ENCODE results near the gene BPI.
"Not testable (repeated sequence)": the region's sequence is repeated elsewhere in the genome, so short reads cannot be mapped to it uniquely, and the experiment has no call there.

The BPI gene

DNA sequence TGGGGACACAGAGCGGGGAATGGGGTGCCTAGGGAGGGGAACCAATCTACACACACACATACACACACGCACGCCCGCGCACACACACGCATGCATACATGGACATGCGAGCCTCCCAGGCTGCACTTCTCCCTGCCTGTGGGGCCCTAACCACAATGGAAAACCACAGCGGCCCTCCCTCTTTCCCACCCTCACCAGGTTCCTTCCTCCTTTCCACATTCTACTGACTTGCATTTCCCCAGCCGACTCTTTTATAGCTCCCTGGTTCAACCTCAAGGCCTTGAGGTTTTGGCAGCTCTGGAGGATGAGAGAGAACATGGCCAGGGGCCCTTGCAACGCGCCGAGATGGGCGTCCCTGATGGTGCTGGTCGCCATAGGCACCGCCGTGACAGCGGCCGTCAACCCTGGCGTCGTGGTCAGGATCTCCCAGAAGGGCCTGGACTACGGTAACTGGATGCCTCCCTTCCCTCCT is at the start of gene BPI:
BPI (plus strand) TSS at position 249 of the 472 bp plus-strand sequence; CDS start at position 317, 68 bp downstream.
- no peak for DNase-seq (ENCODE audit: low read depth)

DNA sequence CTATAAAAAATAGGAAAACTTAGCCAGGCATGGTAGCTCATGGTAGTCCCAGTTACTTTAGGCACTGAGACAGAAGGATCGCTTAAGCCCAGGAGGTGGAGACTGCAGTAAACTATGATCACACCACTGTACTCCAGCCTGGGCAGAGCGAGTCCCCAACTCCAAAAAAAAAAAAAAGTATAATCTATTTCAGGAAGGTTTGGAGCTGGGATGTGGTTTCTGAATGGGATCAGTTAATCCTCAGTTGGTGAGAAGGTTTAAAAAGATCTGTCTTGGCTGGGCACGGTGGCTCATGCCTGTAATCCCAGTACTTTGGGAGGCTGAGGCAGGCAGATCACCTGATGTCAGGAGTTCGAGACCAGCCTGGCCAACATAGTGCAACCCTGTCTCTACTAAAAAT is 49.3 kb upstream of the BPI start:
- not testable (repeated sequence) for DNase-seq (ENCODE audit: low read depth)

DNA sequence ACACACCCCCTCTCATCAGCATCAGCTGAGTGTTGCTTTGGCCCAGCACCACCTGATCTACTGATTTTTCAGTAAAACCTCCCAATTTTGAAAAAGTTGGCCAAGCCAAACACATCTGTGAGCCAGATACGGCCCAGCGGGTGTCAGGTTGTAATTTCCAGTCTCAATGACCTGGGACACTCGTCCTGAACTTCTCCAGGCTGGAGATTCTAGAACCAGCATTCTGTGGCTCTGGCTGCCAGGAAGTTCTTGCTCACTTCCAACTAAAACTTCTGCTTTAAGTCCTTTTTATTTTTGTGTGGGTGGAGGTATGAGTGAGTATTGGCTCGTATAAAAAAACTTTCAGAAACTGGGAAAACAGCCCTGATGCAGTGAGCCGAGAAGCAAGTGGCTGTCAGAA is 48.6 kb upstream of the BPI start:
- no peak for DNase-seq (ENCODE audit: low read depth)

DNA sequence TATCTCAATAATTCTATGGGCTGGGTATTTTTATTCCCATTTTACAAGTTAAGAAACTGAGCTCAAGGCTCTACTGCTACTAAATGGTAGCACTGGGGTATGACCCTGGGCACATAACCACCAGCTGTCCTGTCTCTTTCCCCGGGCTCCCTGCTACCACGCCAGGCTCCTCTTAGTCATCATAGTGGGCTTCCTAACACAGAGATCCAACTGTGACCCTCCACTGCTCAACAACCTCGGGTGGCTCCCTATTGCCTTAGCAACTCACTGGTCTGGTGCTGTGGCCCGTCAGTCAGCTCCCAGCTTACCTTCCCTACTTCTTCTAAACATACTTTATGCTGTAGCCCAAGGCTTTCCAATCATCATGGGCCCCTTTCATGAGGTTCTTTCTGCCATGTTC is 47.9 kb upstream of the BPI start:
- no peak for DNase-seq (ENCODE audit: low read depth)

DNA sequence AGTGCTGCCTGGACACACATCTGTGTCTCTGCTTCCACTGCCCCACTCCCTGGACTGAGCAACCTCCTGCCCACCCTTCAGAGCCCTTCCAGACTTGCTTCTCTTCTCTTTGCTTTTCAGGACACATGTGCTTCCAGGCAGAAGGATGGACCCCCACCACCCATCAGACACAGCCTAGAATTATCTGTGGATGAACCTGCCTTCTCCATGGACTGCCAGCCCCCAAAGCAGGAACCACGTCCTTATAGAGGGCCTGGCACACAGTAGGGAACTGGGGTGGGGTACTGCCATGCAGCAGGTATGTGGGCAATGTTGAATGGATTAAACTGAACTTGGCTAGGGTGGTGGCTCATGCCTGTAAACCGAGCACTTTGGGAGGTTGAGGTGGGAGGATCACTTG is 47.0 kb upstream of the BPI start:
- DNase-seq (ENCODE audit: low read depth): no peak

DNA sequence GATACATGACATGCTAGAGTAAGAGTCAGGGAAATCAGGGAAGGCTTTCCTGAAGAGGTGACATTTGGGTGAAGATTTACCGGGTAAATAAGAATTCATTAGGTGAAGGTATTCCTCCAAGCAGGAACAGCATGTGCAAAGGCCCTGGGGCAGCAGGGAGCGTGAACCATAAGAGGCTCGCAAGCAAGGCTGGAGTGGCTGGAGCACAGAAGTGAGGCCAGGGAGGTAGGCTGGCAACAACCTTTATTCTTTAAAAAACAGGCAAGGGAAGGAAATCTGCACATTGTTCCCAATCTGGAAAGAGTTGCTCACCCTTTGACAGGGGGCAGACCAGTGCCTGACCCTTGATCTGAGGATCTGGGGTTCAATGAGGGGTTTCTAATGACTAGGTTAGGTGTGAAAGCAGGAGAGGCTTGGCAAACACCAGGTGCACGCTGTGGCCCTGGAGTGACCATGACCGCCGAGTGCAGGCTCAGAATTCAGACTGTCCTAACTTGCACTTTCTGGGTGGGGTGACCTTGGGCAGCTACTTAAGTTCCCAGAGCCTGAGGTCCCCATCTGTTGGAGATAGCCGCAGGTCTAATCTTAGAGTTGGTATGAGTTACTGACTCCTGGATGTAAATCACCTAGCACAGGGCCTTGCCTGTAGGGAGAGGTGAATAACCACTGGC is 45.3 kb upstream of the BPI start:
- DNase-seq (ENCODE audit: low read depth): no peak

DNA sequence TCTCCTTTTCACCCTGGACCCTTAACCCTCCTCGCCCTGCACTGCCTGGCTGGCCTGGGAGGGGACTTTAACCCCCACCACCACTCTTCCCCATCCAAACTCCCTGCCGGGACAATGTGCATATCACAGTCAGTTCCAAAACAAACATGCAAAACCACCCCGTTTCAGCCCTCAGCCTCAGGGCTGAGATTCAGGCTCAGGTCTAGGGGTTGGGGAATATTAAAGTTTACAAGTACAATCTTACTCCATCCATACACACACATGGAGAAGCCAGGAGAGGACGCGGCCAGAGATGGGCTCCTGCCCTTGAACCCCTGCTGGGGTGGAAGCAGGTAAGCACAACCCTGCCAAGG is 44.0 kb upstream of the BPI start:
- DNase-seq (ENCODE audit: low read depth): no peak

DNA sequence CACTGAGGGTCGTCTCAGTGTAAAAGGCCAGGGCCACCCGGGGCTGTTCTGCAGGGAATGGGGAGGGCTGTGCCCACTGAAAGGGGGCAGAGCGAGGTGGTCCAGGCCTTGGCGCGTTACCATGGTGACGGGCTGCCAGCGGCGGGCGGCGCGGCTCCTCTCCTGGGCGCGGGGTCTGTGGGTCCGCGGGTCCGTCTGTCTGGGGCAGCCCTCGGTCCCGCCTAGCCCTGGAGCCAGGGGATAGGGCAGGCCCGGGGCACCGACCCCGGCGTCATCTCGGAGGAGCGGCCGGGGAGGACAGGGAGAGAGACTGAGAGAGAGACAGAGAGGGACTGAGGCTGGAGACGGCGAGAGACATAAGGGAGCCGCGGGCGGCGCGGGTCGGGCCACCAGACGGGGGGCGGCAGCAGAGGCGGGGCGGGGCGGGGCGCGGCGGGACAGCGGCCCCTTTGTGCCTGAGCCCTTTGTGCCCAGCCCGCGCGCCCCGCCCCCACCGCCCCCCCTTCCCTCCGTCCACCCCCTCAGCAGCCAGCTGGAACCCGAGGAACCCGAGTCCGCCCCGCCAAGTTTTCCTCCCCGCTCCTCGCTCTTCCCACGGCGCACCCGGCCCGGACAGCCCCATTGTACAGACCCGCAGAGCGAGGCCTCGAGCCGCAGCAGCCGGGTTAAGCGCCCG is 43.4 kb upstream of the BPI start, which contains the start of gene KIAA1755:
KIAA1755 (minus strand) TSS at position 358 of the 676 bp plus-strand sequence; CDS start at position 123, 235 bp downstream.
- DNase-seq (ENCODE audit: low read depth): no peak

DNA sequence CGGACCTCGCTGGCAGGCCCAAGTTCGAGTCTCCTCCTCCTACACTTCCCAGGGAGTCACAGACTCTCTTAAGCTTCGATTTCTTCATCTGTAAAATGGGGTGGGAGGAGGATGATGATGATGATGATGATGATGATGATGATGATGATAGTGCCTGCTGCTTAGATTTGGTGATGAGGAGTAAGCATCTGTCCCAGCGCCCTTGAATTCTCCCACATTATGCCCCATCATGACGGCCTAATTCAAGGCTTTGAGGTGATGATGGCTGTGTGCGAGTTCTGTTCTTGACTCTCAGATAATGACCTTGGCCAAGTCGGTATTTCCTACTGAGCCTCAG is 42.9 kb upstream of the BPI start:
- no peak for DNase-seq (ENCODE audit: low read depth)

DNA sequence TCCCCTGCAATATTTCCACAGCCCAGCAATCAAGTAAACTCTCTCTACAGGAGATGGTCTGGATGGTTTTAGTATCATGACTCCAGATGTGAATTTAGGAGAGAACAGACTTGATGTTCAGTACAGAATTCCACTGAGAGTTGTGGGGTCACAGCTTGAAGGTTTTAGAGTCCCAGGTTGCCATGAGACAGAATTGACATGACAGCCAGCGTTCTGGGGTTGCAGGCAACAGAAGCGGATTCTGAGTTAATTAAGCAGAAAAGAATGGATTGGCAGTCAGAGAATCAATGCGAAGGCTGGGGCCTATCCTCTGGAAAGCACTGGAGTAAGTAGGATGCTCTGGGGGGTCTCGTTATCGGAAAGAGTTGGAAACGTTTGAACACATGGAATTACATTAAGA is 41.0 kb upstream of the BPI start:
- no peak for DNase-seq (ENCODE audit: low read depth)

DNA sequence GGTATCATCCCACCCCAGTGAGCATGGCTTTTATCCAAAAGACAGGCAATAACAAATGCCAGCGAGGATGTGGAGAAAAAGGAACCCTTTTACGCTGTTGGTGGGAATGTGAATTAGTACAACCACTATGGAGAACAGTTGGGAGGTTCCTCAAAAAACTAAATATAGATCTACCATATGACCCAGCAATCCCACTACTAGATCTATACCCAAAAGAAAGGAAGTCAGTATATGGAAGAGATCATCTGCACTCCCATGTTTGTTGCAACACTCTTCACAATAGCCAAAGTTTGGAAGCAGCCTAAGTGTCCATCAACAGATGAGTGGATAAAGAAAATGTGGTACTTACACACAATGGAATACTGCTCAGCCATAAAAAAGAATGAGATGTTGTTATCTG is 37.5 kb upstream of the BPI start:
- DNase-seq (ENCODE audit: low read depth): no peak

DNA sequence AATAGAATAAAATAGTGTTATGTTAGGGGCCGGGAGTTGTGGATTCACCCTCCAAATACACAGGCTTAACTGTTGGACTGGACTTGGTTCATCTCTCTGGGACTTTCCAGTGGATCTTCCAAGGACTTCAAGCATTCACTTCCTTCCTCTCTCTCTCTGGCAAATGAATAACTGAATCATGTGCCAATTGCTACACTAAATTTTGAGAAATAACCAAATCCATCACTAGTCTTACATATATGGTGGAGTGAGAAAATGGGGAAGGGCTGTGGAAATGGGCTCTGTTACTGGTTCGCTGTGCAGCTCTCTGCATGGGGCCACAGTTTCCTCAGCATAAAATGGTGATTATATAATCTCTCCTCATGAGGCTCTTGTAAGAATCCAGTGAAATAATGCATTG is 36.7 kb upstream of the BPI start:
- no peak for DNase-seq (ENCODE audit: low read depth)

DNA sequence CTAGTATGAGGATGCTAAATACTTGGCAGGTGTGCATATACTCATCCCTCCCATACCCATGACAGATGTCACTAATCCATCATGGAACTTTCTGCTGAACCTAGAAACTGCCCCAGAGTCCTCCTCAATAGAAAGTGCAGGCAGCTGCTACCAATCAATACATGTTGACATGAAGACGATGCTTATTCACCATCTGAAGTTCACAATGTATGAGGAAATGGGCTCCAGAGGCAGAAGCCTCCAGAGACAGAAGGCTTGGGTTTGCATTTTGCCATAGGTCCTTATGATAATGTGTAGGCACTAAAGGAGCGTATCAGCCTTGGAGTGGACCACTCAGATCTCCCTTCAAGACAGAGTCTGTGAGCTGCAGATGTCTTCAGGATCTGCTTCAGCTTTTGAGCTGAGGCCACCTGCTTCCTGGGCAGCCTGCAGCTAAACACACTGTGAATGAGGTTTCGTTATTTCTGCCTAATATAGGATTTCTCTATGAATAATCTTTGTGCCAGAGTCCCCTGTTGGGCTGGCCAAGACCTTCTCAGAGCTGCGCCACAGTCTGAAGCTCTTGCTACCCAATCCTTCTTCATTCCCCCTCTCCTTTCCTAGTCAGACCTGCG is 35.9 kb upstream of the BPI start:
- DNase-seq (ENCODE audit: low read depth): no peak

DNA sequence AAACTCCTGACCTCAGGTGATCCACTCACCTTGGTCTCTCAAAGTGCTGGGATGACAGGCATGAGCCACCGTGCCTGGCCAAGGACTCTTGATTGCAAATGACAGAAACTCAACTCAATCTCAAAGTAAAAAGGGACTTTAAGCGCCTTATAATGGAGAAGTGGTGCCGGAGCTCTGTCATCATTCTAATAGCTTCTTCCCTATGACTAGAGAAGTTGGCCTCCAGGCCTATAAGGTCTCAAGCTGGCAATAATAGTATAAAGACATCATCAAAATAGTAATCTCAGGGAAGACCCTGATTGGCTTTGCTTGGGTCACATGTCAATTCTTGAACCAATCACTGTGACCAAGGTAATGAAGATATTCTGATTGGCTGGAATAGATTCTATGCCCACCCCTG is 34.9 kb upstream of the BPI start:
- DNase-seq (ENCODE audit: low read depth): no peak

DNA sequence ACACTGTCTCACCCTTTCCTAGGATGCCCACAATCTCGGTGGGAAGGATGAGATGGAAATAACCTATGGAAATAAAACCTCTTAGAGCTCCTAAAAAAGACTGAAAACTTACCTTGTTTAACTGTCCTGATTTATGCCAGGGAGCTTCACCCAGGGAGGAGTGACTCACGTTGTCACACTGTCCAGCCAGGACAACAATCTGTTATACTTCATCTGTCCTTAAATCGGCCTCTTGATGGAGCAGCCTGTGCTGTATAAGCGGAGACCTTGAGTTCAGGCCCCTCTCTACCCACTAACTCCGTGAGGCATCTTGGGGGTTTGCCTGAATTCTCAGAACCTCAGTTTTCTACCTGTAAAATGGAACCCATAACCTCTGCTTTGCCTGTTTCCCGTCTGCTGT is 34.2 kb upstream of the BPI start:
- DNase-seq (ENCODE audit: low read depth): no peak

DNA sequence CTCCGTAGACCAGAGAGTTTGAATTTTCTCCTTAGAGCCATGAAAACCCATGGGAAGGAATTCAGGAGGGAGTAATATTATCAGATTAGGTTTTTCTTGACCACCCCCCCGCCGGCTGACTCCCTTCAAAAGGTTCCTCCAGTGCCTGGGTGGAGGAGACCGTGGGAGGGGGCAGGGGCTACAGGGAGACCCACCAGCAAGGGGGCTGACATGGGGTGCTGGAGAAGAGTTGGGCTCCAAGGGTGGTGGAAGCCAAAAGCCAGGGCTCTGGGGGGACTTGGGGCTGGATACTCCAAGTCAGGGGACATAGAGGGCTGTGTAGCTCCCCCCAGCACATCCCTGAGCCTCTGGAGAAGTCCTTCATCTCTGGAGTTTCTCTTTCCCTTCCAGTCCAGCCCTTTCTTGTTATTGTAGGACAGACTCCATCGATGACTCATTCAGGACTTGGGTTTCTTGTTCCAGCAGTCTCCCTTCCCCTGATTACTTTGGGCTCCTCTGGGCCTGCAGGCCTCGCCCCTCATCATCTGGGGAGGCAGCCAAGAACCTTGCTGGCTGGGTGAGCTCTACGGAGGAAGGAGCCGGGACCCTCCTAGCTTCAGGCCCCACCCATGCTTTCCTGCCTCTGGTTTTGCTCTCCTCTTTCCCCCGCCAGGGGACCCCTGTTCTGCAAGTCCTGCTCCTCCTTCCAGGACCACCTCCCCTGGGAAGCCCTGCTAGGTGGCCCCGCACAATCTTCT is 32.9 kb upstream of the BPI start:
- no peak for DNase-seq (ENCODE audit: low read depth)

DNA sequence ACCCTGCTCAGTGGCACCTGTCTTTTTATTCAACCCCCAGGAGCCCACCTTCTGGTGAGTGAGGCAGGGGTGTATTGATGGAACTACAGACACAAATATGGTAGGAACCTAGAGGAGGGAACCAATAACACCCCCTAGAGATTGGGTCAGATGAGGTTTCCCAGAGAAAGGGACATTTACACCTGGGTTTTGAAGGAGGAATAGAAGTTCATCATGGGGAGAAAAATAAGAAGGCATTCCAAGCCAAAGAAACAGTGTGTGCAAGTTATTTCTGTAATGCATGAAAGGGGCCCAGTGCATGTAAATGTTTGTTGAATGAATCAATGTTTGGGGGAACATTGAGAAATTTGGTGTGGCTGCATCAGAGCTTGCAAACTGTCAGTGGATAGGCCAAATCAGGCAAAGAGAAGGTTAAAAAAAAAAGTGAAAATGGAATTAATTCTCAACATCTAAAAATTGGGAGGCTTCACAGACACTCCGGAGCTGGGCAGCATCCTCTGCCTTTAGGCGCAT is 32.3 kb upstream of the BPI start:
- no peak for DNase-seq (ENCODE audit: low read depth)

DNA sequence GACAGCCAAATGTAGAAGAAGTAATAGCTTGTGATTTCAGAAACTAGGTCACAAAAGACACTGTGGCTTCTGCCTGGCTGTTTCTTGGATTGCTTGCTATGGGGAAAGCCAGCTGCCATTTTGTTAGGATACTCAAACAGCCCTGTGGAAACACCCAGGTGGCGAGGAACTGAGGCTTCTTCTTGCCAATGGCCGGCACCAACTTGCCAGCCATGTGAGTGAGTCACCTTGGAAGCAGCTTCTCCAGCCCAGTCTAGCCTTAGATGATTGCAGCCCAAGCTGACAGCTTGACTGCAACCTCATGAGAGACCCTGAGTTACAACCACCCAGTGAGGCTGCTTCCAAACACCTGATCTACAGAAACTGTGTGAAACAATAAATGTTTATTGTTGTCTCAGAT is 31.6 kb upstream of the BPI start:
- DNase-seq (ENCODE audit: low read depth): no peak

DNA sequence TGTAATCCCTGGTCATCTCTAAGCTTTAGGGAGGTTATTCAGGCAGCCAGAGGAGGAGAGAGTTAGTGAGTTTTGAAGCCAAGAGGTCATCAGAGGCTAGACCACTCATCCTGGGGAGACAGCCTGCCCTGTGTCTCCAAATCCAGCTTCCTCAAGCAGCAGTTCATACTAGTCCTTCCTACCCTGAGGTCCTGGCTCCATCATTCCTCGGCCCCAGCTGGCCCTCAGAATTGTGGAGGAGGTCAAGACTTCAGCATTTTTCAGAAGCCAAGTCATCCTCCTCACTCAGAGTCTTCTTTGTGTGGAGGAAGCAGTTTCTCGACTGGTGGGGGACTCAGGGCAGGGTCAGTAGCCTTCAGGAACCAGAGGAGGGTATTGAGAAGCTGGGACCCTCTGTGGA is 31.0 kb upstream of the BPI start:
- DNase-seq (ENCODE audit: low read depth): no peak

DNA sequence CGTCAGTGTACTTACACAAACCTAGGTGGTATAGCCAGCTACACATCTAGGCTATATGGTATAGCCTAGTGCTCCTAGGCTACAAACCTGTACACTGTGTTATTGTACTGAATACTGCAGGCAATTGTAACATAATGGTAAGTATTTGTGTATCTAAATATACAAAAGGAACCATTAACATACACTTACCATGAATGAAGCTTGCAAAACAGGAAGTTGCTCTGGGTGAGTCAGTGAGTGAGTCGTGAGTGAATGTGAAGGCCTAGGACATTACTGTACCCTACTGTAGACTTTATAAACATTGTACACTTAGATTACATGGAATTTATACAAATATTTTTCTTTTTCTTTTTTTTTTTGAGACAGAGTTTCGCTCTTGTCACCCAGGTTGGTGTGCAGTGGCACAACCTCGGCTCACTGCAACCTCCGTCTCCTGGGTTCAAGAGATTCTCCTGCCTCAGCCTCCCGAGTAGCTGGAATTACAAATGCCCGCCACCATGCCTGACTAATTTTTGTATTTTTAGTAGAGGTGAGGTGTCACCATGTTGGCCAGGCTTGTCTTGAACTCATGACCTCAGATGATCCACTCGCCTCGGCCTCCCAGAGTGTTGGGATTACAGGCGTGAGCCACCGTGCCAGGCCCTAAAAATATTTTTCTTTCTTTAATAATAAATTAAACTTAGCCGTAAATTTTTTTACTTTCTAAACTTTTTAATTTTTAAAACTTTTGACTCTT is 28.0 kb upstream of the BPI start:
- no peak for DNase-seq (ENCODE audit: low read depth)

DNA sequence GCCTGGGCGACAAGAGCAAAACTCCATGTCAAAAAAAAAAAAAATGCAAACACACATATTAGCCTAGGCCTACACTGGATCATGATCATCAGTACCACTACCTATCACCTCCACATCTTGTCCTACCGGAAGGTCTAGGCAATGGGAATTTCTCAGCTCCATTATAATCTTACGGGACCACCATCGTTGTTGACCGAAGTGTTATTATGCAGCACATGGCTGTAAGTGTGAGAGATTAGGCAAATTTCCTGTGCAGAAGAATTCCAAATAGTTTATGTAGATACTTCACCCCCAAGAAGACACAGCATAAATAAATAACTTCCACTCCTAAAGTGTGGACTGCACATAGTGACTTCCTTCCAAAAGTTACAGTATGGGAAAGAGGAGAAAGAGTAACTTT is 26.7 kb upstream of the BPI start:
- no peak for DNase-seq (ENCODE audit: low read depth)

DNA sequence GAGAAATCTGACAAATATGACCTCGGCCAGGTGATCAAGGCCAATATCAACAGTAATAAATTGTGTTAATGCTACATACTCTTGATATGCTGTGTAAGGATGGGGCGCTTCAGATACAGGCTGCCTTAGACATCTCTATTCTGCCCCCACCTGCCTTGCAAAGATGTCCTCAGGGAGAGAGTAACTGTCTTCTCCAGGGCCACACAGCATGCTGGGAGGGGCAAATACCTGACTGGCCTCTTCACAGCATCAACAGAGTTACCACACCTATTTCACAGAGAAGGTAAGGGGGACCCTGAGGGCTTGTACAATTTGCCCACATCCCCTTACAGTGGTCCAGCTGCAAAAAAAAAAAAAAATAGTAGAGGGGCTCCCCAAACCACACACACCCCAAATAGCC is 26.3 kb upstream of the BPI start:
- no peak for DNase-seq (ENCODE audit: low read depth)

Data from T-helper 22 cell (primary cell).